HEK293T (cell line): ENCODE data around the gene NOTCH1.

Source experiments
- CTCF ChIA-PET: fragments of 350-600 bp; formaldehyde crosslinking; extraction: SDS; loops from one replicate; lab custom pipeline; 2021; ENCODE audit warnings: antibody characterized with exemption, inconsistent platforms; lab: Yijun Ruan, JAX
- POLR2A ChIA-PET: fragments of 350-600 bp; formaldehyde crosslinking; extraction: SDS; loops from one replicate; lab custom pipeline; 2020; ENCODE audit warnings: antibody characterized with exemption, inconsistent platforms; lab: Yijun Ruan, JAX
- DNase-seq: peaks from one replicate; pipeline ENCODE4 v3.0.0; 2012; ENCODE audit warnings: mixed read lengths; ENCODE audit errors: extremely low spot score
- ARNT ChIP-seq: fragments of 450-650 bp; IDR thresholded peaks from 2 replicates; pipeline ENCODE4 v1.6.1; 2017; ENCODE audit warnings: mild to moderate bottlenecking
- BHLHE40 ChIP-seq: fragments of 450-650 bp; IDR thresholded peaks from 2 replicates; pipeline ENCODE4 v1.6.1; 2016; ENCODE audit warnings: mild to moderate bottlenecking, moderate library complexity, borderline replicate concordance
- CTBP1 ChIP-seq: fragments of 450-650 bp; IDR thresholded peaks from 2 replicates; pipeline ENCODE4 v1.6.1; 2016; ENCODE audit warnings: borderline replicate concordance
- ELF4 ChIP-seq: fragments of 450-650 bp; IDR thresholded peaks from 2 replicates; pipeline ENCODE4 v1.6.1; 2017; ENCODE audit warnings: antibody characterized with exemption
- FOXA1 ChIP-seq: fragments of 450-650 bp; IDR thresholded peaks from 2 replicates; pipeline ENCODE4 v1.6.1; 2016; ENCODE audit warnings: mild to moderate bottlenecking
- FOXK2 ChIP-seq: fragments of 450-650 bp; IDR thresholded peaks from 2 replicates; pipeline ENCODE4 v1.6.1; 2016; ENCODE audit warnings: mild to moderate bottlenecking
- FOXM1 ChIP-seq: fragments of 450-650 bp; IDR thresholded peaks from 2 replicates; pipeline ENCODE4 v1.6.1; 2017; ENCODE audit warnings: mild to moderate bottlenecking, borderline replicate concordance
- HDGF ChIP-seq: fragments of 450-650 bp; IDR thresholded peaks from 2 replicates; pipeline ENCODE4 v1.6.1; 2017; ENCODE audit warnings: antibody characterized with exemption, borderline replicate concordance
- L3MBTL2 ChIP-seq: fragments of 450-650 bp; conservative IDR thresholded peaks from 2 replicates; pipeline ENCODE4 v1.6.1; 2016; ENCODE audit warnings: mild to moderate bottlenecking
- LEF1 ChIP-seq: fragments of 450-650 bp; IDR thresholded peaks from 2 replicates; pipeline ENCODE4 v1.6.1; 2017; ENCODE audit warnings: mild to moderate bottlenecking, borderline replicate concordance
- NFRKB ChIP-seq: fragments of 450-650 bp; IDR thresholded peaks from 2 replicates; pipeline ENCODE4 v1.6.1; 2016; ENCODE audit warnings: mild to moderate bottlenecking, moderate library complexity
- PKNOX1 ChIP-seq: fragments of 450-650 bp; IDR thresholded peaks from 2 replicates; pipeline ENCODE4 v1.6.1; 2016
- SP1 ChIP-seq: fragments of 450-650 bp; IDR thresholded peaks from 2 replicates; pipeline ENCODE4 v1.6.1; 2017
- SUZ12 ChIP-seq: fragments of 450-650 bp; IDR thresholded peaks from 2 replicates; pipeline ENCODE4 v1.6.1; 2016; ENCODE audit warnings: mild to moderate bottlenecking
- TARDBP ChIP-seq: fragments of 450-650 bp; IDR thresholded peaks from 2 replicates; pipeline ENCODE4 v1.6.1; 2016
- ZNF384 ChIP-seq: fragments of 450-650 bp; IDR thresholded peaks from 2 replicates; pipeline ENCODE4 v1.6.1; 2016

Gene NOTCH1

GRCh38 chr9:136543830-136544547 is 1.9 kb downstream of the NOTCH1 start:
- ChIA-PET POLR2A (no interaction called here), CTCF (no interaction called here)
- no peak for TF ChIP-seq LEF1
- TF ChIP-seq SP1 = no peak
- no peak for TF ChIP-seq HDGF
- TF ChIP-seq ARNT = no peak
- no peak for TF ChIP-seq ELF4
- TF ChIP-seq TARDBP = no peak
- TF ChIP-seq FOXK2 = no peak
- TF ChIP-seq PKNOX1 = no peak
- no peak for TF ChIP-seq FOXM1
- TF ChIP-seq CTBP1 = no peak
- TF ChIP-seq L3MBTL2 = no peak
- no peak for DNase-seq

- POLR2A ChIA-PET = no interaction called here
- no peak for DNase-seq
- CTCF ChIA-PET = no interaction called here
- TF ChIP-seq L3MBTL2 (no peak), NFRKB (no peak), FOXM1 (no peak), LEF1 (no peak), ARNT (no peak), FOXK2 (no peak), ELF4 (no peak), SP1 (no peak), BHLHE40 (no peak)
These were observed 2.6 kb downstream of the NOTCH1 start for GRCh38 chr9:136543280-136543679.

- DNase-seq = no peak
- ChIA-PET POLR2A (no interaction called here), CTCF (no interaction called here)
- no peak for TF ChIP-seq TARDBP
- no peak for TF ChIP-seq PKNOX1
- TF ChIP-seq L3MBTL2 = no peak
- TF ChIP-seq ELF4 = no peak
- no peak for TF ChIP-seq ZNF384
- TF ChIP-seq LEF1 = no peak
- TF ChIP-seq SUZ12 = no peak
- TF ChIP-seq NFRKB = no peak
- TF ChIP-seq HDGF = no peak
- TF ChIP-seq FOXM1 = no peak
- no peak for TF ChIP-seq BHLHE40
- TF ChIP-seq SP1 = no peak
- TF ChIP-seq FOXK2 = no peak
- no peak for TF ChIP-seq ARNT
- TF ChIP-seq CTBP1 = no peak
- no peak for TF ChIP-seq FOXA1
These were observed 3.4 kb downstream of the NOTCH1 start for GRCh38 chr9:136542241-136543040.

GRCh38 chr9:136541709-136542108 is 4.1 kb downstream of the NOTCH1 start:
- ChIA-PET POLR2A (no interaction called here), CTCF (interaction anchor here (1.0 kb wide), 1 partner anchor 54 kb away, joined by 4 read pairs; no protein-coding TSS in a partner anchor)
- DNase-seq = no peak
- TF ChIP-seq SP1 = no peak
- no peak for TF ChIP-seq L3MBTL2
- no peak for TF ChIP-seq ZNF384
- no peak for TF ChIP-seq SUZ12
- TF ChIP-seq NFRKB = no peak
- no peak for TF ChIP-seq CTBP1
- TF ChIP-seq TARDBP = no peak
- TF ChIP-seq ELF4 = no peak
- TF ChIP-seq BHLHE40 = no peak
- TF ChIP-seq FOXK2 = no peak
- no peak for TF ChIP-seq HDGF
- TF ChIP-seq LEF1 = no peak
- TF ChIP-seq FOXA1 = no peak
- TF ChIP-seq PKNOX1 = no peak
- no peak for TF ChIP-seq ARNT
- TF ChIP-seq FOXM1 = no peak

GRCh38 chr9:136541179-136541578 is 4.7 kb downstream of the NOTCH1 start:
- no peak for DNase-seq
- ChIA-PET CTCF (interaction anchor here (1.0 kb wide), 2 partner anchors 54 to 56 kb away, joined by 3 to 4 read pairs; no protein-coding TSS in a partner anchor), POLR2A (no interaction called here)

More at GRCh38 chr9:136541179-136541578, 4.7 kb downstream of the NOTCH1 start:
- TF ChIP-seq SUZ12 (no peak), SP1 (no peak), HDGF (no peak), FOXK2 (no peak), PKNOX1 (no peak)
